Lower lobe of right lung (tissue), 2 donors: ENCODE data around the gene MEX3D. TPM values are rescaled to one million over a fixed set of nuclear protein-coding genes. Genes with fewer than 3 reads are reported as not detected.

ENCODE experiments used
- ATAC-seq, 2 donors: fragments of 200-7000 bp; cut with Tn5 transposase; one replicate each; pipeline ENCODE4 v1.9.1; 2020 to 2022; ENCODE audit warnings: mild to moderate bottlenecking in 2 of 2, moderate library complexity in 2 of 2
- DNase-seq: peaks from one replicate; pipeline ENCODE4 v3.0.0-alpha.2; 2020
- H3K27ac ChIP-seq: fragments of 200-600 bp; one replicate; pipeline ENCODE4 v1.8.0; 2022
- H3K27me3 ChIP-seq: fragments of 200-600 bp; one replicate; pipeline ENCODE4 v1.8.0; 2022; ENCODE audit warnings: low read depth
- H3K36me3 ChIP-seq: fragments of 200-600 bp; one replicate; pipeline ENCODE4 v1.8.0; 2022; ENCODE audit warnings: mild to moderate bottlenecking
- H3K4me1 ChIP-seq: fragments of 200-600 bp; one replicate; pipeline ENCODE4 v1.8.0; 2022
- H3K4me3 ChIP-seq: fragments of 200-600 bp; one replicate; pipeline ENCODE4 v1.8.0; 2022; ENCODE audit warnings: mild to moderate bottlenecking
- H3K9me3 ChIP-seq: fragments of 200-600 bp; one replicate; pipeline ENCODE4 v1.8.0; 2022
- intact Hi-C: fragments of 100-400 bp; cut with DNase I; formaldehyde crosslinking; loops from one replicate; pipeline ENCODE4 v1.11.0; 2022
- total RNA-seq: library from RNA; stranded (reverse); fragmentation: NEBNext Ultra II Directional; extraction: Animal tissue kit (Norgen Biotek cat#: 25700); gene quantifications from one replicate; pipeline ENCODE4 v1.2.1, GENCODE V29; 2021
- TF ChIP-seq, protein P1 (sequence below): fragments of 200-600 bp; IDR thresholded peaks from one replicate; pipeline ENCODE4 v1.8.0; 2022; ENCODE audit warnings: antibody characterized with exemption, mild to moderate bottlenecking
- donor health status: DM: no; HTN: yes; CAD: no; lungs with severe emphysema.

Gene MEX3D
- total RNA-seq, 1 donor from 2014 or later: 18.5 TPM

DNA sequence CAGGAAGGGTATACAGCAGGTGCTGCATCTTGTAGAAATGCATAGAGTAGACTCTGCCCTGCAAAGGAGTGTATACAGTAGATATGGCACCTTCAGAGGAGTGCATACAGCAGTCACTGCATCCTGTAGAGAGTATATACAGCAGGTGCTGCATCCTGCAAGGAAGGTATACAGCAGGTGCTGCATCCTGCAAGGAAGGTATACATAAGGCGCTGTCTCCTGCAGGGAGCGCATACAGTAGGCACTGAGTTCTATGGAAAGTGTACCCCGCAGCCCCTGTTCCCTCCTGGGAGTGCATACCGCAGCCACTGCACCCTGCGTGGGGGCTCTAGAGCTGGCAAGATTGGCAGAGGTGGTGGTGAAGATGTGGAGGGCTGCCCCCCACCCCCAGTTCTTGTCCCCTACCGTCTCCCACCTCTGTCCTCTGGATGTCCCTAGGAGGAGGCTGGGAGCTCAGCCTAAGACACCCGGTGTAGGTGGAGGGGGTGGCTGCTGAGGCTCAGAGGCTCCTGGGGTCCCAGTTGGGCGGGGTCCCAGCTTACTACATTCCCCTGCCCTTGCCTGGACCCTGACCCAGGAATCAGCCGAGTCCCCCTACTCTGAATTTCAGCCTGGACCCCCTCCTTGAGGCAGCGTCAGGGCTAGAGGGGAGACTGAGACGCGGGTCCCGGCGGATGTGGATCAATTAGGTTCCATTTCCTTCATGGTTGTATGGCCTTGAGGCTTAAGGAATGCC, 53.0 kb downstream of the MEX3D start:
- H3K27me3 ChIP-seq: peaks cover 58% of the 10 kb centered on the region
- no peaks in the 10 kb centered on the region for H3K36me3 ChIP-seq
- no peak for ATAC-seq
- TF ChIP-seq, protein P1, sequence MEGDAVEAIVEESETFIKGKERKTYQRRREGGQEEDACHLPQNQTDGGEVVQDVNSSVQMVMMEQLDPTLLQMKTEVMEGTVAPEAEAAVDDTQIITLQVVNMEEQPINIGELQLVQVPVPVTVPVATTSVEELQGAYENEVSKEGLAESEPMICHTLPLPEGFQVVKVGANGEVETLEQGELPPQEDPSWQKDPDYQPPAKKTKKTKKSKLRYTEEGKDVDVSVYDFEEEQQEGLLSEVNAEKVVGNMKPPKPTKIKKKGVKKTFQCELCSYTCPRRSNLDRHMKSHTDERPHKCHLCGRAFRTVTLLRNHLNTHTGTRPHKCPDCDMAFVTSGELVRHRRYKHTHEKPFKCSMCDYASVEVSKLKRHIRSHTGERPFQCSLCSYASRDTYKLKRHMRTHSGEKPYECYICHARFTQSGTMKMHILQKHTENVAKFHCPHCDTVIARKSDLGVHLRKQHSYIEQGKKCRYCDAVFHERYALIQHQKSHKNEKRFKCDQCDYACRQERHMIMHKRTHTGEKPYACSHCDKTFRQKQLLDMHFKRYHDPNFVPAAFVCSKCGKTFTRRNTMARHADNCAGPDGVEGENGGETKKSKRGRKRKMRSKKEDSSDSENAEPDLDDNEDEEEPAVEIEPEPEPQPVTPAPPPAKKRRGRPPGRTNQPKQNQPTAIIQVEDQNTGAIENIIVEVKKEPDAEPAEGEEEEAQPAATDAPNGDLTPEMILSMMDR: no peak
- no peak overlapping the region for H3K4me3 ChIP-seq
- H3K27ac ChIP-seq: no peak overlapping the region
- DNase-seq: no peak
- H3K4me1 ChIP-seq: peaks cover 7% of the 10 kb centered on the region
- H3K9me3 ChIP-seq: no peaks in the 10 kb centered on the region
- intact Hi-C loops: no loop called here

DNA sequence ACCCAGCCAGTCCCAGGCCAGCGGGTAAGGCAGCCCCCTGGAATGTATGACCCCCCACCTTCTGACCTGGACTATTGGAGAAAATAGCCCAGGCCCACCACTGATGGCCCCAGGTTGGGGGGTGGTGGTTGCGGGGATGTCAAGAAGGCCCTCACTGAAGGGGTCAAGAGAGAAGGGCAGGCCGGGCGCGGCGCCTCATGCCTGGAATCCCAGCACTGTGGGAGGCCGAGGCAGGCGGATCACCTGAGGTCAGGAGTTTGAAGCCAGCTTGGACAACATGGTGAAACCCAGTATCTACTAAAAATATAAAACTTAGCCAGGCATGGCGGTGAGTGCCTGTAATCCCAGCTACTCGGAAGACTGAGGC, 53.8 kb downstream of the MEX3D start:
- no peak for ATAC-seq
- TF ChIP-seq, protein P1: no peak
- Histone ChIP-seq H3K27me3 (peaks cover 58% of the 10 kb centered on the region), H3K27ac (no peak overlapping the region), H3K36me3 (no peaks in the 10 kb centered on the region), H3K4me1 (peaks cover 7% of the 10 kb centered on the region), H3K9me3 (no peaks in the 10 kb centered on the region), H3K4me3 (no peak overlapping the region)
- DNase-seq: no peak
- intact Hi-C loops: no loop called here

DNA sequence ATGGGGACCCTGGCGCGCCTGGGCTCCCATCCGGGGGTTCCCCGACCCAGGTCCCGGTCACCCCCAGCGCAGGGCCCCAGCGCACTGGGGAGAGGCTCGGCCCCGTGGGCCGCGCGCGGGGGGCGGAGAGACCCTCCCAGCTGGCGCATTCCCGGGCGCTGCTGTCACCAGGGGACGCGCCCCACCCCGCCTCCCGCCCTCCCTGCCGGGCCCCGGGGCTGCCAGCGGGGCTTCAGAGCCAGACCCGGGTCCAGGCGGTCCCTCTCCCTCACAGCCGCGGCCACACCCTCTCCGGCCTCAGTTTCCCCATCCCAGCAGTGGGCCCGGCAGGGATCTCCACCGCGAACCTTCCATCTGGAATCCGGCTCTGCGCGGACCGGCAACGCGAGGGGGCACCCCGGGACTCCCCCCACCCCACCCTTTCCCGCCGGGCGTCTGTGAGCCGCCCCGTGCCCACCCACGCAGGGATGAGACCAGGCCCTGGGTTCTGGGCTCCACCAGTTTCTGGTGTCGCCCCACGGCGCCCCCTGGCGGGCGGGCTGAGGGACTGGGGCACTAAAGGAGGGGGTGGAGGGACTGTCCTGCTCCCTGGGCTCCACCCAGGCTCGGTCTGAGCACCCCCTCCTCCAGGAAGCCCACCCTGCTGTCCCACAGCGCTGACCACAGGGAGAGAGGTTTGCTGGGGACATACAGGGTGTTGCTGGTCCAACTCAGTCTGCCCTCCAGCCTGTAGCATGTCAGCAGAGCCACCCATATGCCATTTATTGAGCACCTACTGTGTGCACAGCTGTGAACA, 54.4 kb downstream of the MEX3D start:
- ATAC-seq: peak; percentile 76 to 78
- intact Hi-C loops: no loop called here
- Histone ChIP-seq H3K27ac (no peak overlapping the region), H3K9me3 (no peaks in the 10 kb centered on the region), H3K36me3 (no peaks in the 10 kb centered on the region), H3K4me1 (peaks cover 7% of the 10 kb centered on the region), H3K4me3 (peak overlapping the region; percentile 52), H3K27me3 (peaks cover 57% of the 10 kb centered on the region)
- TF ChIP-seq, protein P1: peak; percentile 61
- DNase-seq: peak; percentile 66

DNA sequence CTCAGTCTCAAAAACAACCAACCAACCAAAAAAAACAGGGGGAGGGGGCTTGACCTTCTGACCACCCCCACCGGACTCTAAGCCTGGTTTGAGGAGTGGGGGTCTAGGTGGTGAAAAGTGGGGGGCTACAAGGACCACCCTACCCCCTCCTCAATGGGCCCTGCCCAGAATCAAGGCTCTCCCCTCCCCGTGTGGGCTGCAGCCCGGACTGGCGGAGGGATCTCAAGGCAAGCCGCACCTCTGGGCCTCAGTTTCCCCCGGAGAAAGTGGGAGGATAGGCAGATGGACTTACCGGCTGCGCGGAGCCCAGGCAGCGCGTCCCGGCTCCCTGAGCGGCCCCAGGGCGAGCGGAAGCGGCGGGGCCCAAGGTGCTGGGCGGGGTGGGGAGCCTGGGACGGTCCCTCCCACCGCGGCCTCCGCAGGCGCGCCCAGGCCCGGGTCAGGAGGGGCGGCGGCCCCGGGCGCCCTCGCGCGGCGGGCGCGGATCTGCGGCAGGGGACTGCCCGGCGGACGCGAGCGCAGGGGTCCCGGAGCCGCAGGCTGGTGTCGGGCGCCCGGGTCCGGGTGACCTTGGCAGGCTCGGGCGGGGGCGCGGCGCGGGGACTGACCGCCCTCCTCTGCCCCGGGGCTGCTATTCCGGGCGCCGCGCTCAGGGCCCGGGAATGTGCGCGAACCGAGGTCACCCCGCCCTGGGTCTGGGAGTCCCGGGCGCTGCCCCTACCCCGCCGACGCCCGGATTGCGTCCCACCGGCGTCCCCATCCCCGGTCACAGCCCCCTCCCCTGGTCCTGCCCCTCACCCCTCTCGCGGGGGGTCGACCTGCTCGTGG, 55.2 kb downstream of the MEX3D start, which contains the start of gene ADAMTSL5:
Gene ADAMTSL5 (minus strand): TSS at position 349 of the 828 bp plus-strand sequence. CDS start 2,076 bp downstream, outside the sequence.
- Histone ChIP-seq H3K27ac (peak within 1 kb of the TSS; percentile 24), H3K27me3 (peaks cover 52% of the 10 kb centered on the region), H3K4me1 (peaks cover 15% of the 10 kb centered on the region), H3K9me3 (no peaks in the 10 kb centered on the region), H3K4me3 (peak within 1 kb of the TSS; percentile 52), H3K36me3 (no peaks in the 10 kb centered on the region)
- TF ChIP-seq, protein P1: no peak
- DNase-seq (no peak), ATAC-seq (peak; percentile 68 to 69)
- intact Hi-C loops: no loop called here
